HCT116 (cell line): ENCODE results near the gene PTPRF. TPM values are rescaled to one million over a fixed set of nuclear protein-coding genes. Genes with fewer than 3 reads are reported as not detected.

Experiments
- ATAC-seq: fragments of 200-7000 bp; cut with Tn5 transposase; 2 replicates; pipeline ENCODE4 v1.9.1; 2020; ENCODE audit warnings: mild to moderate bottlenecking, moderate library complexity
- BruUV-seq: library from RNA; stranded (reverse); fragments of 400-500 nt; replicated peaks from 2 replicates; lab custom pipeline; 2021; lab: Mats Ljungman, UMichigan
- CTCF ChIA-PET: fragments of 300-600 bp; sonication (Branson Sonifier 250); formaldehyde crosslinking; loops from one replicate; lab custom pipeline; 2021; ENCODE audit warnings: antibody characterized with exemption; lab: Charles Lee
- POLR2A ChIA-PET: fragments of 300-600, 350-600 bp; sonication (Branson Sonifier 250); formaldehyde crosslinking; loops from one replicate; lab custom pipeline; 2021; ENCODE audit warnings: antibody characterized with exemption; lab: Charles Lee
- RAD21 ChIA-PET, 2 experiments: fragments of 300-600 bp; sonication (Branson Sonifier 250); formaldehyde crosslinking; loops; one replicate each; lab custom pipeline; 2023; ENCODE audit warnings: low total read pairs in 2 of 2; ENCODE audit not compliant: uncharacterized antibody in 2 of 2, unreplicated experiment in 2 of 2, low non-redundant PET in 1 of 2; lab: Charles Lee
- DNase-seq: peaks from one replicate; pipeline ENCODE4 v3.0.0-alpha.2; 2010; ENCODE audit warnings: low read depth, low spot score
- H2AFZ ChIP-seq: fragments of 200-600 bp; shearing (Covaris generic), sonication (generic); 2 replicates; pipeline ENCODE4 v1.6.1; 2017; ENCODE audit warnings: low read depth, mixed run types, mixed read lengths, antibody characterized with exemption, low read length; ENCODE audit not compliant: poor library complexity, severe bottlenecking
- H3K27ac ChIP-seq: 2 replicates; pipeline ENCODE4 v1.5.1; 2012; ENCODE audit warnings: low read depth, low read length
- H3K27me3 ChIP-seq: fragments of 200-600 bp; sonication (generic); 2 replicates; pipeline ENCODE4 v1.6.1; 2016; ENCODE audit warnings: mixed run types, low read length, mixed read lengths; ENCODE audit not compliant: insufficient read depth
- H3K36me3 ChIP-seq, 2 experiments: fragments of 200-500 bp in 1 of 2; fragments of 200-600 bp in 1 of 2; sonication (Bioruptor generic) in 1 of 2; sonication (generic) in 1 of 2; 2 replicates each; pipeline versions ENCODE4 v1.5.1 to v1.6.1; 2014 to 2016; ENCODE audit warnings: low read length in 2 of 2, inconsistent platforms in 1 of 2, mixed read lengths in 1 of 2, mixed run types in 1 of 2; ENCODE audit not compliant: insufficient read depth in 2 of 2, control insufficient read depth in 1 of 2
- H3K4me1 ChIP-seq, 2 experiments: fragments of 200-600 bp in 1 of 2; sonication (generic) in 1 of 2; 2 replicates each; pipeline versions ENCODE4 v1.5.1 to v1.6.1; 2012 to 2017; ENCODE audit warnings: low read length in 2 of 2, inconsistent platforms in 1 of 2, mild to moderate bottlenecking in 1 of 2, mixed read lengths in 1 of 2, mixed run types in 1 of 2, moderate library complexity in 1 of 2; ENCODE audit not compliant: insufficient read depth in 2 of 2, control insufficient read depth in 1 of 2
- H3K4me2 ChIP-seq: fragments of 200-600 bp; sonication (generic); 2 replicates; pipeline ENCODE4 v1.6.1; 2017; ENCODE audit warnings: mixed run types, low read length, mixed read lengths
- H3K4me3 ChIP-seq, 2 experiments: fragments of 200-600 bp in 1 of 2; sonication (generic) in 1 of 2; replicated peaks in 1 of 2; 2 replicates each; pipeline ENCODE4 v1.5.1; 2011 to 2016; ENCODE audit warnings: low read length in 2 of 2, control low read depth in 1 of 2, low read depth in 1 of 2, mild to moderate bottlenecking in 1 of 2, mixed read lengths in 1 of 2, mixed run types in 1 of 2
- H3K79me2 ChIP-seq: fragments of 200-600 bp; sonication (generic); 2 replicates; pipeline ENCODE4 v1.6.1; 2017; ENCODE audit warnings: mild to moderate bottlenecking, mixed run types, low read length, moderate library complexity, mixed read lengths; ENCODE audit not compliant: insufficient read depth
- H3K9ac ChIP-seq: fragments of 200-600 bp; sonication (generic); 2 replicates; pipeline ENCODE4 v1.6.1; 2016; ENCODE audit warnings: low read length, mixed read lengths
- H3K9me2 ChIP-seq: fragments of 200-600 bp; sonication (generic), shearing (Covaris generic); 2 replicates; pipeline ENCODE4 v1.6.1; 2017; ENCODE audit warnings: mixed run types, mild to moderate bottlenecking, moderate library complexity; ENCODE audit not compliant: insufficient read depth
- H3K9me3 ChIP-seq, 2 experiments: fragments of 200-500 bp in 1 of 2; fragments of 200-600 bp in 1 of 2; sonication (Bioruptor generic) in 1 of 2; sonication (generic) in 1 of 2; 2 replicates each; pipeline ENCODE4 v1.6.1; 2014 to 2017; ENCODE audit warnings: low read length in 2 of 2, mixed read lengths in 2 of 2, inconsistent platforms in 1 of 2, low read depth in 1 of 2, mild to moderate bottlenecking in 1 of 2, mixed run types in 1 of 2, moderate library complexity in 1 of 2; ENCODE audit not compliant: control insufficient read depth in 1 of 2, insufficient read depth in 1 of 2
- H4K20me1 ChIP-seq: fragments of 200-600 bp; sonication (generic), shearing (Covaris generic); 2 replicates; pipeline ENCODE4 v1.6.1; 2017; ENCODE audit warnings: mixed run types, mild to moderate bottlenecking, moderate library complexity; ENCODE audit not compliant: insufficient read depth
- ATF3 ChIP-seq: IDR thresholded peaks from 2 replicates; pipeline ENCODE4 v1.6.1; 2012
- CTCF ChIP-seq, 3 experiments: fragments of 200-600 bp in 1 of 3; sonication (generic) in 1 of 3; IDR thresholded peaks in 2 of 3; conservative IDR thresholded peaks in 1 of 3; 2 replicates each; pipeline ENCODE4 v1.5.1; 2012 to 2017; ENCODE audit warnings: low read depth in 2 of 3, low read length in 2 of 3, antibody characterized with exemption in 1 of 3, borderline replicate concordance in 1 of 3, control low read depth in 1 of 3, mild to moderate bottlenecking in 1 of 3, mixed read lengths in 1 of 3, mixed run types in 1 of 3, moderate library complexity in 1 of 3; ENCODE audit not compliant: insufficient read depth in 1 of 3
- ELF1 ChIP-seq: IDR thresholded peaks from 2 replicates; pipeline ENCODE4 v1.6.1; 2012; ENCODE audit warnings: low read depth, borderline replicate concordance
- EZH2 ChIP-seq: fragments of 200-600 bp; sonication (generic); IDR thresholded peaks from 2 replicates; pipeline ENCODE4 v1.6.1; 2017; ENCODE audit warnings: antibody characterized with exemption, mixed run types
- FOSL1 ChIP-seq: IDR thresholded peaks from 2 replicates; pipeline ENCODE4 v1.6.1; 2012; ENCODE audit warnings: low read depth
- RAD21 ChIP-seq: IDR thresholded peaks from 2 replicates; pipeline ENCODE4 v1.6.1; 2012; ENCODE audit warnings: low read depth, mild to moderate bottlenecking
- SRF ChIP-seq: IDR thresholded peaks from 2 replicates; pipeline ENCODE4 v1.6.1; 2012; ENCODE audit warnings: low read depth
- ZBTB33 ChIP-seq: IDR thresholded peaks from 2 replicates; pipeline ENCODE4 v1.6.1; 2011; ENCODE audit warnings: mild to moderate bottlenecking, low read length, moderate library complexity; ENCODE audit not compliant: insufficient replicate concordance; ENCODE audit errors: extremely low read depth
- intact Hi-C: fragments of 100-400 bp; cut with micrococcal nuclease; formaldehyde crosslinking; loops from 2 replicates; pipeline ENCODE4 v1.10.0; 2022
- total RNA-seq: library from RNA; stranded (reverse); gene quantifications from one replicate; pipeline ENCODE4 v1.2.1, GENCODE V29; 2021; ENCODE audit not compliant: unreplicated experiment

Gene PTPRF
- total RNA-seq, 1 experiment from 2014 or later: 224 TPM

- no peak overlapping the region for H3K4me3 ChIP-seq
- no peak overlapping the region for H3K27ac ChIP-seq
- H4K20me1 ChIP-seq: no peaks in the 10 kb centered on the region
- no peak overlapping the region for H2AFZ ChIP-seq
- no peak overlapping the region for H3K4me2 ChIP-seq
- H3K9ac ChIP-seq: no peak overlapping the region
- ChIA-PET POLR2A (interaction anchor here (1.5 kb wide), 1 partner anchor 14 kb away, joined by 7 read pairs; the partner anchor contains the start of gene KDM4A), RAD21 (no interaction called here), CTCF (no interaction called here)
- no peaks in the 10 kb centered on the region for H3K9me2 ChIP-seq
- intact Hi-C loops: loop anchor here (1.0 kb wide), 1 partner anchor 13 kb away; no protein-coding TSS in a partner anchor
- H3K27me3 ChIP-seq: no peaks in the 10 kb centered on the region
- ATAC-seq: no peak
- no peak for DNase-seq
- TF ChIP-seq ATF3 (no peak), EZH2 (no peak), FOSL1 (no peak), SRF (no peak), ELF1 (no peak)
- TF ChIP-seq, all 23 proteins: peak for 0
- Histone ChIP-seq H3K36me3 (peaks cover 61 to 78% of the 10 kb centered on the region in 2 experiments), H3K4me1 (no peaks in the 10 kb centered on the region), H3K9me3 (no peaks in the 10 kb centered on the region), H3K79me2 (no peaks in the 10 kb centered on the region)
- no TSS peak for BruUV-seq
Measured at GRCh38 chr1:43664369-43664768, 133.7 kb downstream of the PTPRF start.

GRCh38 chr1:43666608-43667007, 135.9 kb downstream of the PTPRF start:
- H3K4me1 ChIP-seq: no peaks in the 10 kb centered on the region
- POLR2A ChIA-PET: interaction anchor here (1.7 kb wide), 1 partner anchor 16 kb away, joined by 6 read pairs; the partner anchor contains the start of gene KDM4A
- H2AFZ ChIP-seq: no peak overlapping the region
- H3K36me3 ChIP-seq: peaks cover 60 to 83% of the 10 kb centered on the region in 2 experiments
- no peak overlapping the region for H3K9ac ChIP-seq
- TF ChIP-seq ZBTB33 (no peak), EZH2 (no peak), CTCF (IDR thresholded peaks at IDR 0.05 in 2 of 3, conservative IDR thresholded peaks at IDR 0.05 in 1 of 3; ENCODE audit: borderline replicate concordance in 1 of 3, insufficient read depth in 1 of 3, low read depth in 2 of 3, low read length in 2 of 3) (no peak), RAD21 (no peak), SRF (no peak), ATF3 (no peak)
- TF ChIP-seq, all 23 proteins: peak for 0
- no peak overlapping the region for H3K4me2 ChIP-seq
- intact Hi-C loops: no loop called here
- H3K4me3 ChIP-seq: no peak overlapping the region
- no peaks in the 10 kb centered on the region for H3K9me2 ChIP-seq
- no peak for DNase-seq
- H3K9me3 ChIP-seq: no peaks in the 10 kb centered on the region
- ChIA-PET RAD21 (no interaction called here), CTCF (no interaction called here)
- H3K27ac ChIP-seq: no peak overlapping the region
- no TSS peak for BruUV-seq
- H3K27me3 ChIP-seq: no peaks in the 10 kb centered on the region
- no peaks in the 10 kb centered on the region for H4K20me1 ChIP-seq
- peak; percentile 22; the same call in 1 of the 2 replicates for ATAC-seq
- no peaks in the 10 kb centered on the region for H3K79me2 ChIP-seq
